GM20000 (cell line): Measurements from ENCODE around the gene SEC24C.

Source experiments
- DNase-seq: peaks from one replicate; pipeline ENCODE4 v3.0.0; 2012; ENCODE audit warnings: low spot score
- CTCF ChIP-seq: IDR thresholded peaks from 2 replicates; pipeline ENCODE4 v1.5.1; 2012; ENCODE audit warnings: mild to moderate bottlenecking, control low read depth; ENCODE audit errors: extremely low read depth, missing control alignments

SEC24C gene

GRCh38 chr10:73774637-73775036, 30.5 kb downstream of the SEC24C start:
- peak; percentile 40 for DNase-seq
- TF ChIP-seq CTCF = no peak

DNA sequence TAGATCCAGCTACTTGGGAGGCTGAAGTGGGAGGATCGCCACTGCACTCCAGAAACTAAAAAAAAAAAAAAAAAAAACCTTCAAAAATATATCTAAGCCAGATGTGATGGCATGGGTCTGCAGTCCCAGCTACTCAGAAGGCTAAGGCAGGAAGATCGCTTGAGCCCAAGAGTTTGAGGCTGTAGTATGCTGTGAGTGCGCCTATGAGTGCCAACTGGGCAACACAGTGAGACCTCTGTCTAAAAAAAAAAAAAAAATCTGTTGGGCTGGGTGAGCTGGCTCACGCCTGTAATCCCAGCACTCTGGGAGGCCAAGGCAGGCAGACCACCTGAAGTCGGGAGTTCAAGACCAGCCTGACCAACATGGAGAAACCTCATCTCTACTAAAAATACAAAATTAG, 34.8 kb downstream of the SEC24C start:
- no peak for DNase-seq
- no peak for TF ChIP-seq CTCF

- DNase-seq = no peak
- TF ChIP-seq CTCF = no peak
These were observed 35.5 kb downstream of the SEC24C start for GRCh38 chr10:73779539-73780197.

DNA sequence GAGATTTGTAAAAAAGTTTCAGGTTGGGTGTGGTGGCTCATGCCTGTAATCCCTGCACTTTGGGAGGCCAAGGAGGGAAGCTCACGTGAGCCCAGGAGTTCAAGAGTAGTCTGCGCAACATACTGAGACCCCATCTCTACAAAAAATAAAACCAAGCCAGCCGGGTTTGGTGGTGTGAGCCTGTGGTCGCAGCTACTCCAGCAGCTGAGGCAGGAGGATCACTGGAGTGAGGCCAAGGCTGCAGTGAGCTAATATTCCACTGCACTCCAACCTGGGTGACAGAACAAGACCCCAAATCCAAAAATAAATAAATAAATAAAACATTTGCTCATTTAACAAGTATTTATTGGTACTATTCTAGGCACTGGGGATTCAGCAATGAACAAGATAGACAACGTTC, 36.1 kb downstream of the SEC24C start:
- no peak for TF ChIP-seq CTCF

GRCh38 chr10:73780966-73781365, 36.8 kb downstream of the SEC24C start:
- TF ChIP-seq CTCF = no peak
- no peak for DNase-seq

More for the DNA sequence above, 36.1 kb downstream of the SEC24C start:
- DNase-seq = no peak

- TF ChIP-seq CTCF = no peak
- DNase-seq = no peak
These were observed 37.3 kb downstream of the SEC24C start for GRCh38 chr10:73781548-73781878.

- peak; percentile 89 for DNase-seq
- no peak for TF ChIP-seq CTCF
These were observed 37.9 kb downstream of the SEC24C start, which contains the start of gene CHCHD1 for GRCh38 chr10:73781879-73782748. Gene CHCHD1, plus strand, starts transcription at chr10:73782048. Its CDS starts 28 bp downstream, at chr10:73782076.
